ENCODE measurements around the gene KRTAP4-7.
"Not testable (repeated sequence)": the region's sequence is repeated elsewhere in the genome, so short reads cannot be mapped to it uniquely, and the experiment has no call there.

The KRTAP4-7 gene

GRCh38 chr17:41099682-41100480 lies 15.9 kb downstream of the KRTAP4-7 start:
- not testable (repeated sequence) for H3K79me1 ChIP-seq (ENCODE audit: low read length); H3K4me2 ChIP-seq (ENCODE audit: low read length); H2AK5ac ChIP-seq (ENCODE audit: low read length); H2BK5ac ChIP-seq (ENCODE audit: low read depth, low read length, poor library complexity); H2BK120ac ChIP-seq (ENCODE audit: insufficient read depth, low read length, poor library complexity); H3K4me3 ChIP-seq (ENCODE audit: low read depth, low read length); H3K27ac ChIP-seq (ENCODE audit: low read depth, low read length); H3K18ac ChIP-seq (ENCODE audit: low read length); H3K23ac ChIP-seq (ENCODE audit: low read length); H3K4ac ChIP-seq (ENCODE audit: low read depth, low read length); H3K9me3 ChIP-seq (ENCODE audit: insufficient read depth, low read depth, low read length); H3K79me2 ChIP-seq (ENCODE audit: control insufficient read depth, insufficient read depth, low read length, poor library complexity); H4K12ac ChIP-seq (ENCODE audit: low read depth, low read length); H3K4me1 ChIP-seq (ENCODE audit: control insufficient read depth in 1 of 2, insufficient read depth in 2 of 2, low read length in 2 of 2); H4K91ac ChIP-seq (ENCODE audit: low read depth, low read length); H3K36me3 ChIP-seq (ENCODE audit: control insufficient read depth in 1 of 2, insufficient read depth in 2 of 2, low read length in 2 of 2); H2BK12ac ChIP-seq (ENCODE audit: low read length); H2AFZ ChIP-seq (ENCODE audit: insufficient read depth, low read length, poor library complexity); H4K8ac ChIP-seq (ENCODE audit: low read depth, low read length); H3K9ac ChIP-seq (ENCODE audit: low read length); H3K27me3 ChIP-seq (ENCODE audit: insufficient read depth, low read length); H3K14ac ChIP-seq (ENCODE audit: low read length)
- WGBS (ENCODE audit: extremely low coverage, insufficient coverage, insufficient read length): no CpG with 5 or more reads among the region's 7 CpGs
- peak; percentile 93 to 99 for DNase-seq

GRCh38 chr17:41101586-41102259 lies 17.8 kb downstream of the KRTAP4-7 start, which contains the start of gene KRTAP4-16:
TSS of gene KRTAP4-16 (minus strand) at chr17:41102209. CDS start at chr17:41102209, 0 bp downstream.
- H2BK12ac ChIP-seq (ENCODE audit: low read length): no peak within 1 kb of the TSS
- H3K9me3 ChIP-seq (ENCODE audit: insufficient read depth, low read depth, low read length): peaks cover 4% of the 10 kb centered on the region
- no peak within 1 kb of the TSS for H3K4me2 ChIP-seq (ENCODE audit: low read length)
- no peaks in the 10 kb centered on the region for H3K79me2 ChIP-seq (ENCODE audit: control insufficient read depth, insufficient read depth, low read length, poor library complexity)
- no peak within 1 kb of the TSS for H4K91ac ChIP-seq (ENCODE audit: low read depth, low read length)
- no peak within 1 kb of the TSS for H2AK5ac ChIP-seq (ENCODE audit: low read length)
- no peak within 1 kb of the TSS for H4K8ac ChIP-seq (ENCODE audit: low read depth, low read length)
- H3K23ac ChIP-seq (ENCODE audit: low read length): no peak within 1 kb of the TSS
- no CpG with 5 or more reads among the region's 10 CpGs for whole genome bisulfite sequencing (ENCODE audit: extremely low coverage, insufficient coverage, insufficient read length)
- no peak within 1 kb of the TSS for H2BK5ac ChIP-seq (ENCODE audit: low read depth, low read length, poor library complexity)
- no peaks in the 10 kb centered on the region for H3K79me1 ChIP-seq (ENCODE audit: low read length)
- no peak within 1 kb of the TSS for H4K12ac ChIP-seq (ENCODE audit: low read depth, low read length)
- H2BK120ac ChIP-seq (ENCODE audit: insufficient read depth, low read length, poor library complexity): no peak within 1 kb of the TSS
- no peak within 1 kb of the TSS for H3K27ac ChIP-seq (ENCODE audit: low read depth, low read length)
- H3K4me1 ChIP-seq (ENCODE audit: control insufficient read depth in 1 of 2, insufficient read depth in 2 of 2, low read length in 2 of 2): no peaks in the 10 kb centered on the region
- DNase-seq: no peak
- H2AFZ ChIP-seq (ENCODE audit: insufficient read depth, low read length, poor library complexity): no peak within 1 kb of the TSS
- no peak within 1 kb of the TSS for H3K4ac ChIP-seq (ENCODE audit: low read depth, low read length)
- no peak within 1 kb of the TSS for H3K4me3 ChIP-seq (ENCODE audit: low read depth, low read length)
- H3K36me3 ChIP-seq (ENCODE audit: control insufficient read depth in 1 of 2, insufficient read depth in 2 of 2, low read length in 2 of 2): no peaks in the 10 kb centered on the region
- H3K9ac ChIP-seq (ENCODE audit: low read length): no peak within 1 kb of the TSS
- no peak within 1 kb of the TSS for H3K14ac ChIP-seq (ENCODE audit: low read length)
- no peak within 1 kb of the TSS for H3K18ac ChIP-seq (ENCODE audit: low read length)
- no peaks in the 10 kb centered on the region for H3K27me3 ChIP-seq (ENCODE audit: insufficient read depth, low read length)

- Histone ChIP-seq H4K12ac (ENCODE audit: low read depth, low read length) (no peak overlapping the region), H3K27ac (ENCODE audit: low read depth, low read length) (no peak overlapping the region), H3K36me3 (ENCODE audit: control insufficient read depth in 1 of 2, insufficient read depth in 2 of 2, low read length in 2 of 2) (no peaks in the 10 kb centered on the region), H3K4ac (ENCODE audit: low read depth, low read length) (no peak overlapping the region), H3K14ac (ENCODE audit: low read length) (no peak overlapping the region), H3K9me3 (ENCODE audit: insufficient read depth, low read depth, low read length) (peaks cover 4% of the 10 kb centered on the region), H4K91ac (ENCODE audit: low read depth, low read length) (no peak overlapping the region), H3K23ac (ENCODE audit: low read length) (no peak overlapping the region), H2AK5ac (ENCODE audit: low read length) (no peak overlapping the region), H3K4me3 (ENCODE audit: low read depth, low read length) (no peak overlapping the region), H2BK120ac (ENCODE audit: insufficient read depth, low read length, poor library complexity) (no peak overlapping the region), H2BK12ac (ENCODE audit: low read length) (no peak overlapping the region), H3K27me3 (ENCODE audit: insufficient read depth, low read length) (no peaks in the 10 kb centered on the region), H4K8ac (ENCODE audit: low read depth, low read length) (no peak overlapping the region), H2AFZ (ENCODE audit: insufficient read depth, low read length, poor library complexity) (no peak overlapping the region), H2BK5ac (ENCODE audit: low read depth, low read length, poor library complexity) (no peak overlapping the region), H3K18ac (ENCODE audit: low read length) (no peak overlapping the region), H3K9ac (ENCODE audit: low read length) (no peak overlapping the region), H3K79me2 (ENCODE audit: control insufficient read depth, insufficient read depth, low read length, poor library complexity) (no peaks in the 10 kb centered on the region), H3K4me2 (ENCODE audit: low read length) (no peak overlapping the region), H3K4me1 (ENCODE audit: control insufficient read depth in 1 of 2, insufficient read depth in 2 of 2, low read length in 2 of 2) (no peaks in the 10 kb centered on the region), H3K79me1 (ENCODE audit: low read length) (no peaks in the 10 kb centered on the region)
- no CpG with 5 or more reads among the region's 1 CpG for WGBS (ENCODE audit: extremely low coverage, insufficient coverage, insufficient read length)
- no peak for DNase-seq
Observed at GRCh38 chr17:41103896-41104295, 19.9 kb downstream of the KRTAP4-7 start.

- H4K91ac ChIP-seq (ENCODE audit: low read depth, low read length); H2AK5ac ChIP-seq (ENCODE audit: low read length); H3K4me1 ChIP-seq (ENCODE audit: control insufficient read depth in 1 of 2, insufficient read depth in 2 of 2, low read length in 2 of 2); H2BK5ac ChIP-seq (ENCODE audit: low read depth, low read length, poor library complexity); H2BK12ac ChIP-seq (ENCODE audit: low read length); H3K14ac ChIP-seq (ENCODE audit: low read length); H3K27ac ChIP-seq (ENCODE audit: low read depth, low read length); H3K27me3 ChIP-seq (ENCODE audit: insufficient read depth, low read length); H3K79me1 ChIP-seq (ENCODE audit: low read length); H3K4ac ChIP-seq (ENCODE audit: low read depth, low read length); H4K8ac ChIP-seq (ENCODE audit: low read depth, low read length); H3K79me2 ChIP-seq (ENCODE audit: control insufficient read depth, insufficient read depth, low read length, poor library complexity); H4K12ac ChIP-seq (ENCODE audit: low read depth, low read length); H3K23ac ChIP-seq (ENCODE audit: low read length); H2BK120ac ChIP-seq (ENCODE audit: insufficient read depth, low read length, poor library complexity); H3K36me3 ChIP-seq (ENCODE audit: control insufficient read depth in 1 of 2, insufficient read depth in 2 of 2, low read length in 2 of 2); H2AFZ ChIP-seq (ENCODE audit: insufficient read depth, low read length, poor library complexity); H3K9ac ChIP-seq (ENCODE audit: low read length); H3K4me3 ChIP-seq (ENCODE audit: low read depth, low read length); H3K4me2 ChIP-seq (ENCODE audit: low read length); H3K18ac ChIP-seq (ENCODE audit: low read length); H3K9me3 ChIP-seq (ENCODE audit: insufficient read depth, low read depth, low read length): not testable (repeated sequence)
- no CpG with 5 or more reads among the region's 2 CpGs for WGBS (ENCODE audit: extremely low coverage, insufficient coverage, insufficient read length)
- peak in 1 of 2 donors; percentile 34 for DNase-seq
Observed at GRCh38 chr17:41104386-41105038, 20.6 kb downstream of the KRTAP4-7 start.
